GM21825 (cell line): ENCODE data around the gene SORD.
"Not testable (repeated sequence)": the region's sequence is repeated elsewhere in the genome, so short reads cannot be mapped to it uniquely, and the experiment has no call there.

Source experiments
- ATAC-seq: cut with Tn5 transposase; IDR thresholded peaks from one replicate; pipeline ENCODE4 v1.9.1; 2021; ENCODE audit warnings: mild to moderate bottlenecking, moderate library complexity; ENCODE audit not compliant: unreplicated experiment

The SORD gene

GRCh38 chr15:45058690-45059675 is 36.0 kb downstream of the SORD start:
- not testable (repeated sequence) for ATAC-seq

- not testable (repeated sequence) for ATAC-seq
Observed at GRCh38 chr15:45062301-45062700, 39.3 kb downstream of the SORD start.

GRCh38 chr15:45064386-45064785 is 41.4 kb downstream of the SORD start:
- no peak for ATAC-seq

GRCh38 chr15:45069942-45070360 is 47.0 kb downstream of the SORD start:
- not testable (repeated sequence) for ATAC-seq

GRCh38 chr15:45073602-45074001 is 50.6 kb downstream of the SORD start:
- not testable (repeated sequence) for ATAC-seq

GRCh38 chr15:45075440-45076320 is 52.7 kb downstream of the SORD start:
- ATAC-seq = not testable (repeated sequence)

GRCh38 chr15:45077391-45077790 is 54.4 kb downstream of the SORD start:
- ATAC-seq = not testable (repeated sequence)

GRCh38 chr15:45079201-45079600 is 56.2 kb downstream of the SORD start:
- ATAC-seq = not testable (repeated sequence)

- ATAC-seq = not testable (repeated sequence)
Observed at GRCh38 chr15:45079628-45080246, 56.7 kb downstream of the SORD start.

- not testable (repeated sequence) for ATAC-seq
Observed at GRCh38 chr15:45080593-45080992, 57.6 kb downstream of the SORD start.

- ATAC-seq = not testable (repeated sequence)
Observed at GRCh38 chr15:45082412-45082811, 59.4 kb downstream of the SORD start.

GRCh38 chr15:45083223-45083622 is 60.2 kb downstream of the SORD start:
- ATAC-seq = no peak

GRCh38 chr15:45084163-45084562 is 61.2 kb downstream of the SORD start:
- no peak for ATAC-seq

- ATAC-seq = no peak
Observed at GRCh38 chr15:45087513-45087912, 64.5 kb downstream of the SORD start.

- no peak for ATAC-seq
Observed at GRCh38 chr15:45088801-45089711, 66.1 kb downstream of the SORD start.

- ATAC-seq = no peak
Observed at GRCh38 chr15:45089712-45090373, 66.8 kb downstream of the SORD start.

- ATAC-seq = no peak
Observed at GRCh38 chr15:45091161-45091560, 68.2 kb downstream of the SORD start.

GRCh38 chr15:45091576-45091975 is 68.6 kb downstream of the SORD start:
- no peak for ATAC-seq

GRCh38 chr15:45093013-45093412 is 70.0 kb downstream of the SORD start:
- ATAC-seq = no peak
